ENCODE data around the gene PPP2R3C.

DNA sequence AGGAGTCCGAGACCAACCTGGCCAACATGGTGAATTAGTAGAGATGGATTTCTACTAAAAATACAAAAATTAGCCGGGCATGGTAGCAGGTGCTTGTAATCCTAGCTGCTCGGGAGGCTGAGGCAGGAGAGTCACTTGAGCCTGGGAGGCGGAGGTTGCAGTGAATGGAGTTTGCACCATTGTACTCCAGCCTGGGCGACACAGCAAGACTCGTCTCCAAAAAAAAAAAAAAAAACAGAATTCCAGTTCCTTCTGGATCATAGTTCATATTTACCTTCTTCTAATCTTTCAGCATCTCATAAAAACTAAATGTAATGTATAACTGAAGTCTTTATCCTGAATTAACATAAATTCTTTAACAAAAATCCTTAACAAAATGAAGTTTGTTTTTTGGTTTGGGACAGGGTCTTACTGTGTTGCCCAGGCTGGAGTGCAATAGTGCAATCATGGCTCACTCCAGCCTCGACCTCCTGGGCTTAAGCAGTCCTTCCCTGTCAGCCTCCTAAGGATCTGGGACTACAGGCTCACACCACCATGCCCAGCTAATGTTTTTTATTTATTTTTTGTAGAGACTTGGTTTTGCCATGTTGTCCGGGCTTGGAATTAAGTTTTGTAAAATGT is 38.1 kb downstream of the PPP2R3C start:
- TF ChIP-seq, protein P1, sequence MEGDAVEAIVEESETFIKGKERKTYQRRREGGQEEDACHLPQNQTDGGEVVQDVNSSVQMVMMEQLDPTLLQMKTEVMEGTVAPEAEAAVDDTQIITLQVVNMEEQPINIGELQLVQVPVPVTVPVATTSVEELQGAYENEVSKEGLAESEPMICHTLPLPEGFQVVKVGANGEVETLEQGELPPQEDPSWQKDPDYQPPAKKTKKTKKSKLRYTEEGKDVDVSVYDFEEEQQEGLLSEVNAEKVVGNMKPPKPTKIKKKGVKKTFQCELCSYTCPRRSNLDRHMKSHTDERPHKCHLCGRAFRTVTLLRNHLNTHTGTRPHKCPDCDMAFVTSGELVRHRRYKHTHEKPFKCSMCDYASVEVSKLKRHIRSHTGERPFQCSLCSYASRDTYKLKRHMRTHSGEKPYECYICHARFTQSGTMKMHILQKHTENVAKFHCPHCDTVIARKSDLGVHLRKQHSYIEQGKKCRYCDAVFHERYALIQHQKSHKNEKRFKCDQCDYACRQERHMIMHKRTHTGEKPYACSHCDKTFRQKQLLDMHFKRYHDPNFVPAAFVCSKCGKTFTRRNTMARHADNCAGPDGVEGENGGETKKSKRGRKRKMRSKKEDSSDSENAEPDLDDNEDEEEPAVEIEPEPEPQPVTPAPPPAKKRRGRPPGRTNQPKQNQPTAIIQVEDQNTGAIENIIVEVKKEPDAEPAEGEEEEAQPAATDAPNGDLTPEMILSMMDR (conservative IDR thresholded peaks at IDR 0.05 in 1 of 2, IDR thresholded peaks at IDR 0.05 in 1 of 2; ENCODE audit: low read depth in 1 of 2, low read length in 2 of 2), result no peak
- no peak for TF ChIP-seq EZH2 (IDR thresholded peaks at IDR 0.05; ENCODE audit: low read length, missing control alignments)
